HG02852 (cell line): ENCODE data around the gene SULT2A1.
"Not testable (repeated sequence)": the region's sequence is repeated elsewhere in the genome, so short reads cannot be mapped to it uniquely, and the experiment has no call there.

Experiments used
- ATAC-seq: cut with Tn5 transposase; IDR thresholded peaks from one replicate; pipeline ENCODE4 v1.9.1; 2021; ENCODE audit warnings: mild to moderate bottlenecking, moderate library complexity; ENCODE audit not compliant: unreplicated experiment

The SULT2A1 gene

GRCh38 chr19:47886010-47886559 is at the start of gene SULT2A1:
TSS of gene SULT2A1 (minus strand) at chr19:47886315. CDS start at chr19:47886257, 58 bp downstream.
- no peak for ATAC-seq

DNA sequence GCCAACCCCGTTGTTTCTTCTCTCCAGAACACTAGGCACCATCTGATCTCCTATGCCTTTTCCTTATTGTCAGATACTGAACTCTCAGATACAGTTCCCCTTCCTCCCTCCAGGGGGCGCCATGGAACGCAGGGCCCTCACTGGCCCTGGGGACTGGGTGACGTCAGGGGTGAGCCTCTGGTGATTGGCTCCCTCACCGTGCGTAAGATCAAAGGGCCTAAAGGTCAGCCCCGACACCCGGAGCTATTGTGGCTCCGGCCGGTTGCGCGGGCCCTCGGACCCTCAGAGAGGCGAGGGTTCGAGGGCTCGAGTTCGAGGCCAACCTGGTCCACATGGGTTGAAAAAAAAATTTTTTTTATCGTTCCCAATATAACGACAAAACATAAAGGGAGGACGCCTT is 42.5 kb upstream of the SULT2A1 start:
- not testable (repeated sequence) for ATAC-seq

DNA sequence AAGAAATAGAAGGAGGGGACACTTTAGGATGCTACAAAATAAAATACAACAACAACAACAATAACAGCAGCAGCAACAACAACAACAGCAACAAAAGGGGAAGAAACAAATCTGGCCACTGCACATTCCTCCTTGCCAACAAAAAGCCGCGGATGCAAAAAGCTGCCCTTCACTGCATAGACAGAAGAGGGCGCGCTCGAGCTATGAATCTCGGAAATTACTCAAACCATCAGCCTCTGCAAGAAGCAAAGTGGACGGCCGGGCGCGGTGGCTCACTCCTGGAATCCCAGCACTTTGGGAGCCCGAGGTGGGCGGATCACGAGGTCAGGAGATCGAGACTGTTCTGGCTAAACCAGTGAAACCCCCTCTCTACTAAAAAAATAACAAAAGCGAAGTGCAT is 34.0 kb upstream of the SULT2A1 start:
- not testable (repeated sequence) for ATAC-seq

DNA sequence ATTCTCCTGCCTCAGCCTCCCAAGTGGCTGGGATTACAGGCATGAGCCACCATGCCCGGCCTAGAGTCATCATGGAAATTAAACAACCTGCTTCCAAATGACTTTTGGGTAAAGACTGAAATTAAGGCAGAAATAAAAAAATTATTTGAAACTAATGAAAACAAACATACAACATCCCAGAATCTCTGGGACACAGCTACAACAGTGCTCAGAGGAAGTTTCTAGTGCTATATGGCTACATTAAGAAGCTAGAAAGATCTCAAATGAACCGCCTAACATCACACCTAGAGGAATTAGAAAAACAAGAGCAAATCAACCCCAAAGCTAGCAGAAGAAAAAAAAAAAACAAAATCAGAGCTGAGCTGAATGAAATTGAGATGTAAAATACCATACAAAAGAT is 24.1 kb upstream of the SULT2A1 start:
- not testable (repeated sequence) for ATAC-seq

- ATAC-seq: not testable (repeated sequence)
Measured at GRCh38 chr19:47909350-47909749, 23.2 kb upstream of the SULT2A1 start.

DNA sequence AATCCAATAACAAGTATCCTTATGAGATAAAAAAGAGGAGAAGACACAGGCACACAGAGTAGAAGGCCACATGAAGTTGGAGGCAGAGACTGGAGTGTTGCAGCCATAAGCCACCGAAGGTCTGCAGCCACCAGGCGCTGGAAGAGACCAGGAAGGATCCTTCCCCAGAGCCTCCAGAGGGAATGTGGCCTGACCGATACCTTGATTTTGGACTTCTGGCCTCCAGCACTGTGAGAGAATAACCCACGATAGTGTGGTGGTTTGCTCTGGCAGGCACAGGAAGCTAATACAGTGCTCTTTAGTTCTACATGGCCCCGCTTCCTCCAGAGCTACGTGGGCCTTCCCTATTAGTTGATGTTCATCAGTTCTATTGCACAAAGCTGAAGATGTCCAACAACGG is 15.3 kb upstream of the SULT2A1 start:
- ATAC-seq: no peak

DNA sequence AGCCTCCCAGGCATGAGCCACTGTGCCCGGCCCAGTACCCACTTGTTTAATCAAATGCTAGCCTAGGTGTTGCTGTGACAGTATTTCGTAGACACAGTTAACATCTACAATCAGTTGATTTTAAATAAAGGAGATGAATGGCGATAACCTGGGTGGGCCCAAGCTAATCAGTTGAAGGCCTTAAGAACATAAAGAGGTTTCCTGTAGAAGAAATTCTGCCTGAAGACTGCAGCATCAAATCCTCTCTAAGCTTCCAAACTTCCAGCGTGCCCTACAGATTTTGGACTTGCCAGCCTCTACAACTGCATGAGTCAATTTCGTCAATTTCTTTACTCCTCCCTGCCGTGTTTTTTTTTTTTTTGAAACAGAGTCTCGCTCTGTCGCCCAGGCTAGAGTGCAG is 13.2 kb upstream of the SULT2A1 start:
- ATAC-seq: no peak

DNA sequence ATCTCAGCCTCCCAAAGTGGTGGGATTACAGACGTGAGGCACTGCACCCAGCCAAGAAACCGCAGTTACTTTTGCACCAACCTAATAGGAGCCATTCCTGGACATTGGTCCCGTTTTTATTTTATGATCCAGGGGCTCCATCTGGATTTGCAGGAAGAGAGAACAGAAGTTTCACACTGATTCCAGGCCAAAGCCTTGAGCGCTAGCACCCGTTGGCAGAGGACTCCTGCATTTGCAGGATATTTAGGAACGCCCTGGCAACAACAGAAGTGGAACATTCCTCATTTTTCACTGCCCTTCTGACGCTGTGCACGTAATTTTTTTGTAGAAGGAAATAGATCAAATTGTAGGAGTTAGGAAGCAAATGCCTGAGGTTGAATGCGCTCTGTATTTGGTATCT is 11.7 kb upstream of the SULT2A1 start:
- ATAC-seq: no peak

DNA sequence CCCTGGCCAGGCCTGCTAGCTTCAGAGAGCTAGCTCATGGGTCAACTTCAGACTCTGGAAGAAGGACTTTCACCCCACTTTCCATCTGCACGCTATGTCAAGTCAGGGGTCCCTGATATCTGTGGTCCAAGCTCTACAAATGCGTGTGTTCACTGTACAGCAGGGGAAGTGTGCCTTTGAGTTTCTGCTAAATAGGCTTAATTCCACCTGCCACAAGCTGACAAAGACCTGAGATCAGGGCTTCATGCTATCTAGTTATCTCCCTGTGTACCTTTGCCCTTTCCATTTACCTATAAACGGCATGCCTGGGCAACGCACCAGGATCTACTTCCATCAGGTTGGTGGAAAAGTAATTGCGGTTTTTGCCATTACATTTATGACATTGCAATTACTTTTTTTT is 10.7 kb upstream of the SULT2A1 start:
- ATAC-seq: no peak

DNA sequence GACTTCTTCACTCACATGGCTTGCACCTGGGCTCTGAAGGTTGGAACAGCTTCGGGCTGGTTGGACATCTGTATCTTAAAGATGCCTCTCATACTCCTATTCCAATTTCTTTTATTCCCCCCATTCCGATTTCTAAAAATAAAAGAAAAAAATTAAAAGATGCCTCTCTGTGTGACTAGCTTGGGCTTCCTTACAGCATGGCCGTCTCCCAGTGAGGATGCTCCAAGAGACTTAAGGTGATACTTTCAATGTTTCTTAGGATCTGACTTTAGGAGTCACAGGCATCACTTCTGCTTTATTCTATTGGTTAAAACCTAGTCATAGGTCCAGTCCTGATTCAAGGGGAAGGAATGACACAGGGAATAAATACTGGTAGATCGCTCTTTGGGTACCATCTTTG is 9.9 kb upstream of the SULT2A1 start:
- ATAC-seq: no peak

DNA sequence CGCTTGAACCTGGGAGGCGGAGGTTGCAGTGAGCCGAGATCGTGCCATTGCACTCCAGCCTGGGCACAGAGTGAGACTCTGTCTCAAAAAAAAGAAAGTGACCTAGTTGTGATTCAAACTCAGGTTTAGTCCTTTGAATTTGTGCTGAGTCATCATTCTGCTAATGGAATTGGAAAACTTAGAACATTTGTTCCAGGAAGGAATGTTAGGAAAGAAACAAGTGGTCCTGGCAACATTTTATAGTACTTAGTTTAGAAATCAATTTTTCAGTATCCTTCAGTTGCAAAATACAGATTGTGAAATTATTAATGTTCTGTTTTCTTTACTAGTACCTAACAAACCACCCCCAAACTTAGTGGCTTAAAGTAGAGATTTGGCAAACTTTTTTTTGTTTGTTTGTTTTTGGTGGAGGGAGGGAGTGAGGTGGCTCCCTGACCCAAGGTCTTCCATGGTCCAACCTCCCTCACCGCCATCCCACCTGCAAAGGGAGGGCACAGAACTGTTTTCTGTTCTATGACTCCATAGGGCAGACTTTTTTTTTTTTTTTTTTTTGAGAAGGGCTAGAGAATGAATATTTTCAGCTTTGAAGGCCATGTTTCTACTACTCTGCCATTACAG is 9.2 kb upstream of the SULT2A1 start:
- no peak for ATAC-seq

GRCh38 chr19:47891923-47892666 is 6.0 kb upstream of the SULT2A1 start:
- no peak for ATAC-seq

- ATAC-seq: no peak
Measured at GRCh38 chr19:47891622-47891922, 5.5 kb upstream of the SULT2A1 start.

DNA sequence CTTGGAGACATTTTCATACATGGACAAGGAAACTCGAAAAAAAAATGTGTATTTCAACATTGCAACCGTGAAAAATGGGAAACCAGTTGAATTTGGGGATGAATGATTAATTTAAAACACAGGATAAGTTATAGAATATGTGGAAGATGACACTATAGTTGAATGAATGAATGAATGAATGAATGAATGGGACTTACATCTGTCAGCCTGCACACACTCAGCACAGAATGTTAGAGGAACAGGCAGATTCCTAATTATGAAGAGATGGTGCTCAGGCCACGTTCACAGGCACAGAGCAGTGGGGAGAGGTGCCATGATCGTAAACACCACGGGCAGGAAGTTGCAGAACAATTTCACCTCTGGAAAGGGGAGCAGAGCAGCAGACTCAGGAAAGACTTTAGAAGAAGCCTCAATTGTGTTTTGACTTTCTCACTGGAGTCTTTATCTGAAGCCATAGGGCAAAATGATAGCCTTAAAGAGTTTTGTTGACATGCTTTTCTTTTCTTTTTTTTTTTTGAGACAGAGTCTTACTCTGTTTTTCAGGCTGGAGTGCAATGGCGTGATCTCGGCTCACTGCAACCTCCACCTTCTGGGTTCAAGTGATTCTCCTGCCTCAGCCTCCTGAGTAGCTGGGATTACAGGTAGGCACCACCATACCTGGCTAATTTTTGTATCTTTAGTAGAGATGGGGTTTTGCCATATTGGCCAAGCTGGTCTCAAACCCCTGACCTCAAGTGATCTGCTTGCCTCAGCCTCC is 4.9 kb upstream of the SULT2A1 start:
- no peak for ATAC-seq

DNA sequence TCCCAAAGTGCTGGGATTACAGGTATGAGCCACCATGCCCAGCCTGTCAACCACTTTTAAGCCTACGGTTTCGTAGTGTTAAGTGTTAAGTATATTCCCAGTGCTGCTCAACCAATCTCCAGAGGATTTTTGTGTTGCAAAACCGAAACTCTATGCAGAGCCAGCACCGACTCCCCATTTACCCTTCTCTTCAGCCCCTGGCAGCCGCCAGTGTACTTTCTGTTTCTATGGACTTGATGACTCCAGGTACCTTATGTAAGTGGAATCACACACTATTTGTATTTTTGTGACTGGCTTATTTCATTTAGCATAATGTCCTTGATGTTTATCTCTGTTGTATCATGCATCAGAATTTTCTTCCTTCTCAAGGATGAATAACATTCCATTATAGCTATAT is 1.1 kb downstream of the SULT2A1 start:
- no peak for ATAC-seq

GRCh38 chr19:47882890-47883289 is 3.2 kb downstream of the SULT2A1 start:
- no peak for ATAC-seq

GRCh38 chr19:47881757-47882156 is 4.4 kb downstream of the SULT2A1 start:
- no peak for ATAC-seq

- ATAC-seq: not testable (repeated sequence)
Measured at GRCh38 chr19:47879385-47879784, 6.7 kb downstream of the SULT2A1 start.

GRCh38 chr19:47878906-47879305 is 7.2 kb downstream of the SULT2A1 start:
- ATAC-seq: no peak

DNA sequence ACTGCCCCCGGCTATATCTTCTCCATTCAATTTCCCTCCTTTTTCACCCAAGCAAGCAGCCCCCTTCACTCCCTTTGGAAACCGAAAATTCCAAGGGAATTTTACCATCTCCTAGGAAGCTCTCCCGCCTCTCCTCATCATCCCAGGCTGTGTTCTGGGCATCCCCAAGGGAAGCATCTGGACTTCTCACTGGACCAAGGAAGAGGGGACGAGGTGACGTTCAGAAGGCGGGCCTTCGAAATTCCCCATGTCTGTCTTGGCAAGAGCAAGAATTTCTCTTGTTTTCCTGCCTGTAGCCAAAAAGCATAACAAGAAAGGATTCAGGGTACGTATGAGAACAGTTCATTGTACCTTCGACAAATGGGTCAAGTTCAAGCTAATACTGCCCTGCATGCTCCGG is 20.9 kb downstream of the SULT2A1 start:
- no peak for ATAC-seq

DNA sequence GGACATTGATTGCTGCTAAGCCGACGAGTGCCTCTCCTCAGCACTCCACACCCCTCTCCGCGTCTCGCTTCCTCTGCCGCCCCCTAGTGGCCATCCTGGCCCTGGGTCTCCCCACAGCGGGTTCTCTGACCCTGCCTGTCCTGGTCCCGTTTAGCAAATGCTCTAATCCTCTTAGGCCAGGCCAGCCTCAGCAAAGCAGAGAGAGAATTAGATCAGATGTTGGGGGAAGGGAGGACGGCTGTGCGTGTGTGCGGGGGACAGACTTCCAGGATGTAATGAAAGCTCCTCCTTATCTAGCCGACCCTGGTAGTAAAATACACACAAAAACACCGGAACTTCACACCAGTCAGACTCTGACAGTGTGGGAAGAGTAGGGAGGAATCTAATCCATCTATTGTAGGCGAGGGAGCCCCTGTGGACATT is 22.6 kb downstream of the SULT2A1 start:
- no peak for ATAC-seq

DNA sequence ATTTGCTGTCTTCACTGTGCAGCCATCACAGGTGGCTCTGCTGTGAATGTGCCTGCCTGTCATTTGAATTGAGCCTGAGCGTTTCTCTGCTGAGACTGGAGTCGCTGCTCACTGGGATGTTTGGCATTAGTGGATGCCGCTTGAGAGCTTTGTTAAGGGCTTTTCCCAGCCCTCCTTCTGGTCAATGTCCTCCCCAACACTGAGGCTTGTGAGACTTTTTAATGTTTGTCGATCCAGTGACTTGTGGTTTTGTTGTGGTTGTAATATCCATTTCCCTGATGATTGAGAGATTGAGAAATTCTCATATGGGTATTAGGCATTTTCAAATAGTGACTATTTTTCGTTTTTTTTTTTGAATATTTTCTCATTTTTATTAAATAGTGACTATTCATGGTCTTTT is 24.5 kb downstream of the SULT2A1 start:
- ATAC-seq: no peak
